ENCODE measurements around the gene FSHR.

The FSHR gene

DNA sequence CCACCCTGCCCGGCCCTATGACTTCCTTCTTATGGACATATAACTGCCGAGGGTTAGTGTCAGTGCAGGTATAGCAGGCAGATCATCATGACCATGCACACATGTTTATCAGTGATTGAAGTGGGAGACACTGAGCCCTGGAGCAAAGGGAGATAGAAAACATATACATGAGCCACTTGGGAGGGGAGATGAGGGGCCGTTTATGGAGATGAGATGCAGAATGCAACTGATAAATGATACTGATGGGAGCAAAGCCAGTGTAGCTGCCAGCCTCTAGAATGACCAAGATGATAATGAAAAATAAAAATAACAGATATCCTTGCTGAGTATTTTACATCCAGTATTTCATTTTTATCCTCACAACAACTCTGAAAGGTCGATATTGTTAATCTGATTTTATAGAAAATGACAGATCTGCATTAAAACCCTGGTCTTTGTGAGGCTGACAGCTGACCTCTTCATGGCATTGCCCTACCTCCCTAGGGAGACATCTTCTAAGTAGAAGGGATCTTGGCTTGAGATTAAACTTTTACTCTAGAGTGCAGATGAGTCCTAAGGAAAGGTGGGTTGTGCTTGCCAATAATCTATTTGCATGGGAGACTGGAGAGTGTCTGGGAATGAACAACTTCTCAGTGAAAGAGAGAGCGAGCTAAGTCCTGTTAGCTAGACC, 220.4 kb downstream of the FSHR start:
- DNase-seq, result no peak
- Histone ChIP-seq H3K27me3 (peaks cover 0 to 4% of the 10 kb centered on the region in 2 donors), H3K4me3 (no peak overlapping the region), H3K36me3 (no peaks in the 10 kb centered on the region), H3K27ac (no peak overlapping the region), H3K9me3 (no peaks in the 10 kb centered on the region), H3K4me1 (no peaks in the 10 kb centered on the region)
- TF ChIP-seq, protein P1, sequence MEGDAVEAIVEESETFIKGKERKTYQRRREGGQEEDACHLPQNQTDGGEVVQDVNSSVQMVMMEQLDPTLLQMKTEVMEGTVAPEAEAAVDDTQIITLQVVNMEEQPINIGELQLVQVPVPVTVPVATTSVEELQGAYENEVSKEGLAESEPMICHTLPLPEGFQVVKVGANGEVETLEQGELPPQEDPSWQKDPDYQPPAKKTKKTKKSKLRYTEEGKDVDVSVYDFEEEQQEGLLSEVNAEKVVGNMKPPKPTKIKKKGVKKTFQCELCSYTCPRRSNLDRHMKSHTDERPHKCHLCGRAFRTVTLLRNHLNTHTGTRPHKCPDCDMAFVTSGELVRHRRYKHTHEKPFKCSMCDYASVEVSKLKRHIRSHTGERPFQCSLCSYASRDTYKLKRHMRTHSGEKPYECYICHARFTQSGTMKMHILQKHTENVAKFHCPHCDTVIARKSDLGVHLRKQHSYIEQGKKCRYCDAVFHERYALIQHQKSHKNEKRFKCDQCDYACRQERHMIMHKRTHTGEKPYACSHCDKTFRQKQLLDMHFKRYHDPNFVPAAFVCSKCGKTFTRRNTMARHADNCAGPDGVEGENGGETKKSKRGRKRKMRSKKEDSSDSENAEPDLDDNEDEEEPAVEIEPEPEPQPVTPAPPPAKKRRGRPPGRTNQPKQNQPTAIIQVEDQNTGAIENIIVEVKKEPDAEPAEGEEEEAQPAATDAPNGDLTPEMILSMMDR (IDR thresholded peaks at IDR 0.05), result no peak
- intact Hi-C loops (cut with DNase I; ENCODE audit: low total_unique reads), result no loop called here

DNA sequence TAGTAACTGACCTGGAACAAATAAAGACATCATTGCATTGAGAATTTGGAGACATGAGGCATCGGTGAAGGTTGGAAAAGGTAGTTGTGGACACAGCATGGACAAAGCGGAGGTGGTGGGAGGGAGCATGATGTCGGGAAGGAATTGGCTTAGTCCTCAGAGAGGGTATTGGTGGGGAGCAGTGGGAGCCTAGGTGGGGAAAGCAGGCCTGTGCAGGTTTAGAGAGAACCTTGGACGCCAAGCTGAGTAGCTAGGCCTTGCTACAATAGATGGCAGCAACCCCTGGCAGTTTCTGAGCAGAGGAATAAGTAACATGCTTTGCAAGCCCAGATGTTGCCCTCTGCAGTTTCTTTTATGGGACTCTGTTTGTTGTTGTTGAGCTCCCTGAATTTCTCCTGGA, 221.6 kb downstream of the FSHR start:
- no peaks in the 10 kb centered on the region for H3K9me3 ChIP-seq
- H3K4me3 ChIP-seq, result no peak overlapping the region
- H3K36me3 ChIP-seq, result no peaks in the 10 kb centered on the region
- intact Hi-C loops (cut with DNase I; ENCODE audit: low total_unique reads), result no loop called here
- DNase-seq, result no peak
- TF ChIP-seq, protein P1 (IDR thresholded peaks at IDR 0.05), result no peak
- H3K4me1 ChIP-seq, result no peaks in the 10 kb centered on the region
- peaks cover 0 to 3% of the 10 kb centered on the region in 2 donors for H3K27me3 ChIP-seq
- H3K27ac ChIP-seq, result no peak overlapping the region

DNA sequence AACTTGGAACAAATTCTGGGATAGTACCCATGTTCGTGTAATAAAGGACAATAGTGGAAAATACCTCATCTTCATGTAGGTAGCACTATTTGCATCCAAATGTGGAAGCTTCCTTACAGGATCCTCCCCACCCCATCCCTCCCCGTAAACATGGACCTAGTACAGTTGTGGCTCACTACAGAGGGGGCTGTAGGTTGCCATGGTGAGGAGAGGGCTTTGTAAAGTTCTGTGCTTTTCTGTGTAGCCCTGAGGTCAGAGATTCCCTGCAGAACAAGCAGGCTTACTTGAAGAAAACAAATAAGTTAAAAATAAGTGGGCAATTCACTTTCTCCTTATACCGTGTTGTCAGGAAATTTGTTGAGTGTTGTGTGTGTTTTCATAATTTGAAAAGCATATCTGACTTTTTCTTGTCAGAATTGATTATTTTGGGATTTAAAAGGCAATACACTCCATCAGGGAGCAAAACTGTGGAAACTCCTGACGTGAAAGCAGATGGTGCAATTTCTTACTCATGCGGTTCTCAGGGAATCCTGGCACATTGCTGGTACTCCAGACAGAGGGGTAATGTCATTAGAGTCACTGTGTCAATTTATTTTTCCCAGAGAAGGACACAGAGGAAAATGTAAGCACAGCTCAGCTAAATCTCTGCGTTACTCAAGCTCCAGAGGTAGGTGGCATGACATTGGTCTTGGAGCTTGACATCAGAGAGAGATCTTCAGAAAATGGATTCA, 224.6 kb downstream of the FSHR start:
- Histone ChIP-seq H3K4me3 (no peak overlapping the region), H3K27me3 (no peaks in the 10 kb centered on the region), H3K4me1 (no peaks in the 10 kb centered on the region), H3K36me3 (no peaks in the 10 kb centered on the region), H3K9me3 (no peaks in the 10 kb centered on the region), H3K27ac (no peak overlapping the region)
- DNase-seq, result no peak
- intact Hi-C loops (cut with DNase I; ENCODE audit: low total_unique reads), result no loop called here
- TF ChIP-seq, protein P1 (IDR thresholded peaks at IDR 0.05), result no peak

DNA sequence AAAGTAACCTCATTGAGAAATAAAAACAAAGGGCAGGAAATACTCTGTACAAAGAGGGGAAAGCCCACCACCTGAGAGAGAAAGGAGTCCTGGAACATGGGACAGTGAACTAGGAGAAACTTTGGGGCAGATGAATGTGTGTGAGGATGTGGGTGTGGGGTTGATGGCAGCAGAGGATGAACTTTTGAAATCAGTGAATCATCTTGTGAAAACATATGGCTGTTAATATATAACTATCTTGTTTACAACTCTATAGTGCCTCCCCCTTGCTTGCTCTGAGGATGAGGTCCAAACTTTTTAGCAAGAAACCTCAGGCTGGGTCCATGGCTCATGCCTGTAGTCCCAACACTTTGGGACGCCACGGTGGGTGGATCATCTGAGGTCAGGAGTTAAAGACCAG, 227.0 kb downstream of the FSHR start:
- intact Hi-C loops (cut with DNase I; ENCODE audit: low total_unique reads), result no loop called here
- H3K27me3 ChIP-seq, result no peaks in the 10 kb centered on the region
- H3K27ac ChIP-seq, result no peak overlapping the region
- H3K4me3 ChIP-seq, result no peak overlapping the region
- H3K36me3 ChIP-seq, result no peaks in the 10 kb centered on the region
- no peaks in the 10 kb centered on the region for H3K9me3 ChIP-seq
- TF ChIP-seq, protein P1 (IDR thresholded peaks at IDR 0.05), result no peak
- H3K4me1 ChIP-seq, result no peaks in the 10 kb centered on the region
- no peak for DNase-seq

DNA sequence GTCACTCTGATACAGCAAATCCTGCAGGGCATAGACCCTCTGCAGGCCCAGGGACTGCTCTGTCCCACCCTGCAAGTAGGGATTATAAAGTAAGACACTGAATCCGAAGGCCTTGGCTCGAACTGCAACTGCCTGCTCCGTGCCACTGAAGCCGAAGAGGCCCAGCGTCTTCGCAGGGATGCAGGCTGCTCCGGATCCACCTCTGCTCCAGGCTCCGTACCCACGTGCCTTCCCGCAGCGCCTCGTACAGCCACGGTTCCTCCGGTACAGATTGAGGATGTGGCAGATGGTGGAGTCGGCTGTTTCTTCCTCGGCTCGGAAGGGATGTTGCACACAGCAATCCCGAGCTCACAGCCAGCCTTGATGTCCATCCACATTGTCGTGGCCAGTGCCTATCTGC, 238.4 kb downstream of the FSHR start:
- Histone ChIP-seq H3K9me3 (peaks cover 0 to 3% (median 0%) of the 10 kb centered on the region in 3 donors), H3K36me3 (no peaks in the 10 kb centered on the region), H3K27ac (no peak overlapping the region), H3K27me3 (no peaks in the 10 kb centered on the region), H3K4me1 (no peaks in the 10 kb centered on the region), H3K4me3 (no peak overlapping the region)
- TF ChIP-seq, protein P1 (IDR thresholded peaks at IDR 0.05), result no peak
- intact Hi-C loops (cut with DNase I; ENCODE audit: low total_unique reads), result no loop called here
- DNase-seq, result no peak
